SK-N-SH (cell line): ENCODE measurements around the gene ATXN7. TPM values are rescaled to one million over a fixed set of nuclear protein-coding genes. Genes with fewer than 3 reads are reported as not detected.
A peak's percentile ranks its signal among the peaks of the same experiment; 100 is the strongest.

Source experiments
- CTCF ChIA-PET: fragments of 300-600, 350-600 bp; formaldehyde crosslinking; extraction: SDS; loops from one replicate; lab custom pipeline; 2021; lab: Yijun Ruan, JAX
- POLR2A ChIA-PET: fragments of 350-600 bp; sonication (Branson Sonifier 250); formaldehyde crosslinking; extraction: SDS; loops from one replicate; lab custom pipeline; 2020; ENCODE audit warnings: antibody characterized with exemption, inconsistent platforms; lab: Yijun Ruan, JAX
- DNase-seq: peaks from one replicate; pipeline ENCODE4 v3.0.0; 2012
- H2AFZ ChIP-seq: fragments of 200-600 bp; sonication (generic); 2 replicates; pipeline ENCODE4 v1.8.1; 2016; ENCODE audit warnings: antibody characterized with exemption, mild to moderate bottlenecking, low read depth
- H3F3A ChIP-seq: fragments of 200-600 bp; sonication (generic); replicated peaks from 2 replicates; pipeline ENCODE3; 2016; ENCODE audit warnings: antibody characterized with exemption, mild to moderate bottlenecking; ENCODE audit not compliant: insufficient read depth
- H3K27ac ChIP-seq, 2 experiments: fragments of 200-500 bp in 1 of 2; fragments of 200-600 bp in 1 of 2; sonication (Bioruptor generic) in 1 of 2; sonication (generic), shearing (Covaris generic) in 1 of 2; 2 replicates each; pipeline versions ENCODE4 v1.5.1 to v1.6.1; 2014 to 2016; ENCODE audit warnings: low read depth in 2 of 2, inconsistent platforms in 1 of 2, low read length in 1 of 2, mild to moderate bottlenecking in 1 of 2, mixed read lengths in 1 of 2
- H3K27me3 ChIP-seq: fragments of 200-600 bp; sonication (generic), shearing (Covaris generic); 2 replicates; pipeline ENCODE4 v1.6.1; 2016; ENCODE audit warnings: mixed run types; ENCODE audit not compliant: insufficient read depth
- H3K36me3 ChIP-seq, 2 experiments: fragments of 200-500 bp in 1 of 2; fragments of 200-600 bp in 1 of 2; sonication (Bioruptor generic) in 1 of 2; sonication (generic) in 1 of 2; replicated peaks in 1 of 2; 2 replicates each; pipeline versions ENCODE3 to v1.5.1; 2014 to 2016; ENCODE audit warnings: low read length in 1 of 2, mild to moderate bottlenecking in 1 of 2; ENCODE audit not compliant: insufficient read depth in 2 of 2, control insufficient read depth in 1 of 2
- H3K4me1 ChIP-seq, 2 experiments: fragments of 200-500 bp in 1 of 2; fragments of 200-600 bp in 1 of 2; sonication (Bioruptor generic) in 1 of 2; sonication (generic), shearing (Covaris generic) in 1 of 2; 2 replicates each; pipeline versions ENCODE4 v1.5.1 to v1.6.1; 2014 to 2016; ENCODE audit warnings: low read depth in 1 of 2, low read length in 1 of 2, mixed run types in 1 of 2; ENCODE audit not compliant: insufficient read depth in 2 of 2, control insufficient read depth in 1 of 2
- H3K4me2 ChIP-seq: fragments of 200-600 bp; sonication (generic), shearing (Covaris generic); 2 replicates; pipeline ENCODE4 v1.6.1; 2017; ENCODE audit warnings: mixed run types
- H3K4me3 ChIP-seq, 2 experiments: fragments of 200-500 bp in 1 of 2; fragments of 200-600 bp in 1 of 2; sonication (Bioruptor generic) in 1 of 2; sonication (generic), shearing (Covaris generic) in 1 of 2; 2 replicates each; pipeline versions ENCODE4 v1.5.1 to v1.8.1; 2014 to 2016; ENCODE audit warnings: low read depth in 2 of 2, inconsistent platforms in 1 of 2, low read length in 1 of 2, mild to moderate bottlenecking in 1 of 2, mixed read lengths in 1 of 2, moderate library complexity in 1 of 2
- H3K79me2 ChIP-seq: fragments of 200-600 bp; sonication (generic); 2 replicates; pipeline ENCODE4 v1.8.1; 2017; ENCODE audit warnings: mild to moderate bottlenecking; ENCODE audit not compliant: insufficient read depth
- H3K9ac ChIP-seq: fragments of 200-600 bp; sonication (generic); 2 replicates; pipeline ENCODE4 v1.6.1; 2017; ENCODE audit warnings: mixed run types
- H3K9me2 ChIP-seq: fragments of 200-600 bp; sonication (generic); 2 replicates; pipeline ENCODE4 v1.6.1; 2017; ENCODE audit warnings: mixed run types
- H3K9me3 ChIP-seq: fragments of 200-600 bp; sonication (generic); 2 replicates; pipeline ENCODE4 v1.6.1; 2017; ENCODE audit warnings: mixed run types, mild to moderate bottlenecking, moderate library complexity
- H4K20me1 ChIP-seq: fragments of 200-600 bp; sonication (generic); 2 replicates; pipeline ENCODE4 v1.6.1; 2017; ENCODE audit warnings: mild to moderate bottlenecking, mixed run types; ENCODE audit not compliant: insufficient read depth
- CTCF ChIP-seq: fragments of 200-600 bp; sonication (generic); IDR thresholded peaks from 2 replicates; pipeline ENCODE4 v1.6.1; 2017; ENCODE audit warnings: antibody characterized with exemption, mild to moderate bottlenecking, moderate library complexity
- EP300 ChIP-seq, 2 experiments: IDR thresholded peaks; 2 replicates each; pipeline versions ENCODE4 v1.4.0 to v1.6.1; 2012; ENCODE audit warnings: borderline replicate concordance in 1 of 2, low read depth in 1 of 2, low read length in 1 of 2
- FOXJ3 ChIP-seq: sonication (generic); formaldehyde crosslinking; IDR thresholded peaks from 2 replicates; pipeline ENCODE4 v1.5.1; 2020; ENCODE audit warnings: mild to moderate bottlenecking, missing genetic modification reagents
- GATA2 ChIP-seq: sonication (generic); formaldehyde crosslinking; IDR thresholded peaks from 2 replicates; pipeline ENCODE4 v1.5.0; 2020; ENCODE audit warnings: mild to moderate bottlenecking, missing genetic modification reagents
- MXI1 ChIP-seq: IDR thresholded peaks from 2 replicates; pipeline ENCODE4 v1.6.1; 2012; ENCODE audit warnings: mild to moderate bottlenecking, low read depth, low read length, improper control_type of control experiment
- NFIC ChIP-seq: IDR thresholded peaks from 2 replicates; pipeline ENCODE4 v1.4.0; 2012; ENCODE audit warnings: borderline replicate concordance
- PBX3 ChIP-seq: IDR thresholded peaks from 2 replicates; pipeline ENCODE4; 2012
- TAF1 ChIP-seq: IDR thresholded peaks from 2 replicates; pipeline ENCODE4 v1.6.1; 2012; ENCODE audit warnings: low read depth, mild to moderate bottlenecking, low read length, moderate library complexity, borderline replicate concordance
- TCF12 ChIP-seq: IDR thresholded peaks from 2 replicates; pipeline ENCODE4 v1.4.0; 2012
- USF2 ChIP-seq: fragments of 150-350 bp; IDR thresholded peaks from 2 replicates; pipeline ENCODE4 v1.6.1; 2017; ENCODE audit warnings: antibody characterized with exemption, low read length, low read depth, borderline replicate concordance
- WGBS: methylation state at CpG from one replicate; pipeline ENCODE4 v1.1.6; 2017; ENCODE audit warnings: low lambda C conversion rate; 5-methylcytosine and 5-hydroxymethylcytosine counted together
- polyA plus RNA-seq, 3 experiments: library from polyadenylated mRNA; depleted of rRNA; stranded (reverse); fragments of >200 nt; gene quantifications; 2 replicates each; pipeline ENCODE4 v1.2.3, GENCODE V29; 2012

Gene ATXN7
- polyA plus RNA-seq, 1 of the 3 experiments (the other 2 are of a cell fraction), result 6.2 TPM

GRCh38 chr3:63861306-63861705 lies 2.4 kb upstream of the ATXN7 start (continued):
- TF ChIP-seq MXI1 (no peak), EP300 (IDR thresholded peaks at IDR 0.05; ENCODE audit: borderline replicate concordance in 1 of 2, low read depth in 1 of 2, low read length in 1 of 2) (no peak), PBX3 (no peak), NFIC (no peak), FOXJ3 (no peak), TCF12 (no peak), GATA2 (no peak), TAF1 (no peak)

- Histone ChIP-seq H3K9me2 (no peaks in the 10 kb centered on the region), H2AFZ (peak overlapping the region; percentile 81)
- TF ChIP-seq USF2 (no peak), CTCF (no peak)
- TF ChIP-seq, all 33 proteins: peak for 0
- CTCF ChIA-PET, result interaction anchor here (1.0 to 1.5 kb wide), 4 partner anchors 15 to 513 kb away, joined by 3 read pairs; partner anchors contain the start of gene C3orf49
- H3K4me3 ChIP-seq, result peak overlapping the region; percentile 86 to 89
- WGBS, result 42% methylated on average over 5 of the region's 5 CpGs
- no peak for DNase-seq
- H3K4me1 ChIP-seq, result peaks cover 6% of the 10 kb centered on the region in 2 experiments; a peak in 2 of 4 replicates
- peak overlapping the region; percentile 96 for H3K4me2 ChIP-seq
- H4K20me1 ChIP-seq, result no peaks in the 10 kb centered on the region
- H3K9ac ChIP-seq, result peak overlapping the region; percentile 99
- H3F3A ChIP-seq, result no peaks in the 10 kb centered on the region
- H3K79me2 ChIP-seq, result peaks cover 86% of the 10 kb centered on the region
- POLR2A ChIA-PET, result no interaction called here
- peak overlapping the region; percentile 69 to 78; a peak in 2 of 4 replicates for H3K27ac ChIP-seq
- peaks cover 0 to 9% of the 10 kb centered on the region in 2 experiments for H3K36me3 ChIP-seq
- H3K9me3 ChIP-seq, result no peaks in the 10 kb centered on the region
- no peaks in the 10 kb centered on the region for H3K27me3 ChIP-seq
Observed at GRCh38 chr3:63862804-63863149, 890 bp upstream of the ATXN7 start.
